ENCODE measurements around the gene PRSS12. TPM values are rescaled to one million over a fixed set of nuclear protein-coding genes. Genes with fewer than 3 reads are reported as not detected.

The PRSS12 gene
- 5.1 and 8.1 TPM in 2 replicates for total RNA-seq

GRCh38 chr4:118352843-118353533 lies at the start of gene PRSS12:
Gene PRSS12 (minus strand): TSS chr4:118353003. CDS start chr4:118352720, 283 bp downstream.

